ENCODE results near the gene NEFH.

Gene NEFH

DNA sequence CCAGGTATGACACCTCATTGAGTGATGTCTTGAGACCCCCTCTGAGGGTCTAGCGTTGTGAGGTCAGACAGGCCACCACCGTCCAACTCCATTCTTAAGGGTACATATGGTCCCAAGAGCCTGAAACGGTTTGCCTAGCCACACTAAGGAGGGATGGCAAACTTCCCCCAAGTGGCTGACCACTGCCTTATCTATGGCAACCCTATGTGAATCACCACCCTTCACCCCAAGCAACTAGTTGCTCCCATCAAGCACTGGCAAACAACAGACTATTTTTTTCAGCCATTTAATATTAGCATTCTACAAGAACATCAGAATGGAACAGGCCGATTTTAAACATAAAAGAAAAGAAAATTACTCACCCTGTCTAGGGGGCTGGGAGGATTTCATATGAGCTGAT is 50.7 kb downstream of the NEFH start:
- no peak overlapping the region for H3K4me3 ChIP-seq
- H3K9ac ChIP-seq (ENCODE audit: insufficient read length) = no peak overlapping the region
- TF ChIP-seq FOXP2 (optimal IDR thresholded peaks at IDR 0.05; ENCODE audit: control extremely low read depth, extremely low read length, insufficient read depth) (no peak), EZH2 (IDR thresholded peaks at IDR 0.05) (no peak), POLR2AphosphoS5 (IDR thresholded peaks at IDR 0.05; ENCODE audit: borderline replicate concordance, low read depth, low read length) (no peak)
- peaks cover 81% of the 10 kb centered on the region for H3K36me3 ChIP-seq (ENCODE audit: insufficient read depth, low read length)
- H3K27ac ChIP-seq = no peak overlapping the region
- no peaks in the 10 kb centered on the region for H3K9me3 ChIP-seq (ENCODE audit: low read depth, low read length)
- DNase-seq (ENCODE audit: low read depth, low spot score) = no peak

DNA sequence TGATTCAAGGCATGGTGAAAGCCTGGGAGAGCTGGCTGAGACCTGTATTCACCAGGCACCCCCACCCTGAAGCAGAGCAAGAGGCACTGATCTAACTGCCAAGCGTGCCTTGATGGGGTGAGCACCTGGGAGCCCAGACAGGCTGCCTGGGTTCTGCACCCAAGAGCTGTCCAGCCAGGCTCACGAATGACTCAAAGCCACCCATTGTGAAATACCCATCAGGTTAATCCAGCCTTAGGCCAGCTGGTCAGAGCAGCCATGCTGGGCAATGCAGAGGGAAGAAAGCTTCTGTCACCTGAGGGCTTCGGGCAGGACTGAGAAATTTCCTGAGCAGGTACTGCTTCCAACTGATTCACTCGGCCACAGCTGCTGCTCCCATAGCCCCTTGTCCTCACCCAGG is 51.4 kb downstream of the NEFH start:
- no peak for DNase-seq (ENCODE audit: low read depth, low spot score)
- H3K27ac ChIP-seq = no peak overlapping the region
- H3K9me3 ChIP-seq (ENCODE audit: low read depth, low read length) = no peaks in the 10 kb centered on the region
- no peak overlapping the region for H3K9ac ChIP-seq (ENCODE audit: insufficient read length)
- peaks cover 85% of the 10 kb centered on the region for H3K36me3 ChIP-seq (ENCODE audit: insufficient read depth, low read length)
- TF ChIP-seq FOXP2 (optimal IDR thresholded peaks at IDR 0.05; ENCODE audit: control extremely low read depth, extremely low read length, insufficient read depth) (no peak), POLR2AphosphoS5 (IDR thresholded peaks at IDR 0.05; ENCODE audit: borderline replicate concordance, low read depth, low read length) (no peak), EZH2 (IDR thresholded peaks at IDR 0.05) (no peak)
- H3K4me3 ChIP-seq = no peak overlapping the region

DNA sequence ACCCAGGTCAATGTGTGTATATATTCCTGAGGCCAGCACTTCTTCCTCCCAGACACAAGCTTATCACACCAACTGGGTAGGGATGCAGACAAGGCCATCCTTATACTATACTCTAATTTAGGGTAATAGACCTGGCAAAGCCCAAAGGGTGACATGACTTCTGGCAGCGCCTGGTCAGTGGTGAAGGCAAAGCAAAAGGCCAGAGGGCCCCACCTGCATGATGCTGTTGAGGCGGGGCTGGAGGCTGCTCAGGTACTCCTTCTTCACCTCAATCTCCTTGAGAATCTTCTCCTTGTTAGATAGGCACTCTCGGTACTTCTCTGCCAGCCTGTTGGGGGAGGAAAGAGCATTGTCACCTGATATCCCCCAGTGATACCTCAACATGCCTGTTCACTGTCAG is 56.4 kb downstream of the NEFH start:
- Histone ChIP-seq H3K9ac (ENCODE audit: insufficient read length) (no peak overlapping the region), H3K27ac (no peak overlapping the region), H3K9me3 (ENCODE audit: low read depth, low read length) (no peaks in the 10 kb centered on the region), H3K4me3 (no peak overlapping the region), H3K36me3 (ENCODE audit: insufficient read depth, low read length) (peaks cover 73% of the 10 kb centered on the region)
- no peak for DNase-seq (ENCODE audit: low read depth, low spot score)
- no peak for TF ChIP-seq EZH2 (IDR thresholded peaks at IDR 0.05)
- TF ChIP-seq FOXP2 (optimal IDR thresholded peaks at IDR 0.05; ENCODE audit: control extremely low read depth, extremely low read length, insufficient read depth) = no peak

DNA sequence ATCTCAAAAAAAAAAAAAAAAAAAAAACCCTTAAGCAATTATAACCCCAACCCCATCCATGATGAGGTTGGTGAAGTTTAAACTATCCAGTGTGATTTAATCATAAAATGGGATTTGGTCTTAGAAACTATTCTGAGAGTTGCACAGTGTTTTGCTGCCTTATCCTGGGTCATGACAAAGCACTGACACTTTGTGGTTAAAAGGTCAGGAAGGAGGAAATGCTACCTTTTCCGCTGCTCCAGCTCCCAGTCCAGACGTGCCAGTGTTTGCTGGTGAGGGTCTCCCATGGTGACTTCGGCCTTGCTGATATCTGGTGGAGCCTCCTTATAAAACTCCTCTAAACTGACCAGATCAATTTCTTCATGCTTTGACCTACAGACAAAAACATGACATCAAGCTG is 59.1 kb downstream of the NEFH start:
- Histone ChIP-seq H3K9ac (ENCODE audit: insufficient read length) (no peak overlapping the region), H3K27ac (no peak overlapping the region), H3K4me3 (no peak overlapping the region), H3K36me3 (ENCODE audit: insufficient read depth, low read length) (peaks cover 64% of the 10 kb centered on the region), H3K9me3 (ENCODE audit: low read depth, low read length) (no peaks in the 10 kb centered on the region)
- DNase-seq (ENCODE audit: low read depth, low spot score) = no peak
- no peak for TF ChIP-seq FOXP2 (optimal IDR thresholded peaks at IDR 0.05; ENCODE audit: control extremely low read depth, extremely low read length, insufficient read depth)
- TF ChIP-seq EZH2 (IDR thresholded peaks at IDR 0.05) = no peak
- TF ChIP-seq POLR2AphosphoS5 (IDR thresholded peaks at IDR 0.05; ENCODE audit: borderline replicate concordance, low read depth, low read length) = no peak

Measured in SK-N-MC (cell line).